ENCODE results near the gene KRTAP24-1.

KRTAP24-1 gene

GRCh38 chr21:30257773-30258172 lies 25.0 kb downstream of the KRTAP24-1 start:
- DNase-seq (ENCODE audit: low read depth), result no peak
- TF ChIP-seq CTCF (IDR thresholded peaks at IDR 0.05; ENCODE audit: control insufficient read depth, insufficient read depth, low read depth, low read length, missing control alignments), result no peak
- no peak overlapping the region for H3K4me3 ChIP-seq (ENCODE audit: control insufficient read depth, low read depth, low read length)

- no peak for DNase-seq (ENCODE audit: low read depth)
- no peak for TF ChIP-seq CTCF (IDR thresholded peaks at IDR 0.05; ENCODE audit: control insufficient read depth, insufficient read depth, low read depth, low read length, missing control alignments)
- no peak overlapping the region for H3K4me3 ChIP-seq (ENCODE audit: control insufficient read depth, low read depth, low read length)
These were observed 26.6 kb downstream of the KRTAP24-1 start for GRCh38 chr21:30256100-30256499.

- no peak for TF ChIP-seq CTCF (IDR thresholded peaks at IDR 0.05; ENCODE audit: control insufficient read depth, insufficient read depth, low read depth, low read length, missing control alignments)
- DNase-seq (ENCODE audit: low read depth), result no peak
- no peak overlapping the region for H3K4me3 ChIP-seq (ENCODE audit: control insufficient read depth, low read depth, low read length)
These were observed 27.1 kb downstream of the KRTAP24-1 start for GRCh38 chr21:30255679-30256078.

- no peak for TF ChIP-seq CTCF (IDR thresholded peaks at IDR 0.05; ENCODE audit: control insufficient read depth, insufficient read depth, low read depth, low read length, missing control alignments)
- H3K4me3 ChIP-seq (ENCODE audit: control insufficient read depth, low read depth, low read length), result no peak overlapping the region
- DNase-seq (ENCODE audit: low read depth), result no peak
These were observed 31.0 kb downstream of the KRTAP24-1 start for GRCh38 chr21:30251781-30252180.

- no peak for DNase-seq (ENCODE audit: low read depth)
- no peak overlapping the region for H3K4me3 ChIP-seq (ENCODE audit: control insufficient read depth, low read depth, low read length)
- TF ChIP-seq CTCF (IDR thresholded peaks at IDR 0.05; ENCODE audit: control insufficient read depth, insufficient read depth, low read depth, low read length, missing control alignments), result no peak
These were observed 32.8 kb downstream of the KRTAP24-1 start for GRCh38 chr21:30249936-30250335.

GRCh38 chr21:30248844-30249243 lies 33.9 kb downstream of the KRTAP24-1 start:
- no peak for TF ChIP-seq CTCF (IDR thresholded peaks at IDR 0.05; ENCODE audit: control insufficient read depth, insufficient read depth, low read depth, low read length, missing control alignments)
- no peak overlapping the region for H3K4me3 ChIP-seq (ENCODE audit: control insufficient read depth, low read depth, low read length)
- DNase-seq (ENCODE audit: low read depth), result no peak

GRCh38 chr21:30245061-30245460 lies 37.7 kb downstream of the KRTAP24-1 start:
- no peak overlapping the region for H3K4me3 ChIP-seq (ENCODE audit: control insufficient read depth, low read depth, low read length)
- TF ChIP-seq CTCF (IDR thresholded peaks at IDR 0.05; ENCODE audit: control insufficient read depth, insufficient read depth, low read depth, low read length, missing control alignments), result no peak
- DNase-seq (ENCODE audit: low read depth), result no peak
